ENCODE results near the gene DAAM2.

The DAAM2 gene

GRCh38 chr6:39891353-39891752 is 99.2 kb downstream of the DAAM2 start:
- DNase-seq = no peak

GRCh38 chr6:39891976-39892375 is 99.8 kb downstream of the DAAM2 start:
- no peak for DNase-seq

- DNase-seq = no peak
These were observed 100.4 kb downstream of the DAAM2 start for GRCh38 chr6:39892490-39893129.

- no peak for DNase-seq
These were observed 101.1 kb downstream of the DAAM2 start for GRCh38 chr6:39893286-39893685.

GRCh38 chr6:39896701-39897100 is 104.5 kb downstream of the DAAM2 start:
- DNase-seq = no peak

- DNase-seq = no peak
These were observed 105.5 kb downstream of the DAAM2 start for GRCh38 chr6:39897698-39898097.

GRCh38 chr6:39898625-39899024 is 106.4 kb downstream of the DAAM2 start:
- DNase-seq = no peak

GRCh38 chr6:39899554-39900295 is 107.5 kb downstream of the DAAM2 start:
- no peak for DNase-seq

GRCh38 chr6:39901116-39901655 is 109.0 kb downstream of the DAAM2 start:
- DNase-seq = no peak

GRCh38 chr6:39901670-39902069 is 109.5 kb downstream of the DAAM2 start:
- no peak for DNase-seq

- no peak for DNase-seq
These were observed 110.0 kb downstream of the DAAM2 start for GRCh38 chr6:39902136-39902535.

GRCh38 chr6:39902786-39903465 is 110.8 kb downstream of the DAAM2 start:
- DNase-seq = no peak

GRCh38 chr6:39903656-39904055 is 111.5 kb downstream of the DAAM2 start:
- DNase-seq = no peak

- no peak for DNase-seq
These were observed 112.9 kb downstream of the DAAM2 start for GRCh38 chr6:39904946-39905639.

- no peak for DNase-seq
These were observed 113.4 kb downstream of the DAAM2 start for GRCh38 chr6:39905640-39905975.

- DNase-seq = no peak
These were observed 114.2 kb downstream of the DAAM2 start for GRCh38 chr6:39906318-39906761.

GRCh38 chr6:39907871-39908575 is 115.8 kb downstream of the DAAM2 start:
- no peak for DNase-seq

- no peak for DNase-seq
These were observed 116.8 kb downstream of the DAAM2 start for GRCh38 chr6:39908838-39909583.

GRCh38 chr6:39909701-39910100 is 117.5 kb downstream of the DAAM2 start:
- no peak for DNase-seq

GRCh38 chr6:39910164-39910563 is 118.0 kb downstream of the DAAM2 start:
- DNase-seq = no peak

- DNase-seq = no peak
These were observed 118.6 kb downstream of the DAAM2 start for GRCh38 chr6:39910744-39911143.
